ENCODE data around the gene PNMA6F. TPM values are rescaled to one million over a fixed set of nuclear protein-coding genes. Genes with fewer than 3 reads are reported as not detected.

PNMA6F gene
- total and polyA plus RNA-seq, 2 of the 8 experiments (the other 6 are each of a cell fraction or from before 2014, with no cell fraction given), result 0.12 to 0.22 TPM

DNA sequence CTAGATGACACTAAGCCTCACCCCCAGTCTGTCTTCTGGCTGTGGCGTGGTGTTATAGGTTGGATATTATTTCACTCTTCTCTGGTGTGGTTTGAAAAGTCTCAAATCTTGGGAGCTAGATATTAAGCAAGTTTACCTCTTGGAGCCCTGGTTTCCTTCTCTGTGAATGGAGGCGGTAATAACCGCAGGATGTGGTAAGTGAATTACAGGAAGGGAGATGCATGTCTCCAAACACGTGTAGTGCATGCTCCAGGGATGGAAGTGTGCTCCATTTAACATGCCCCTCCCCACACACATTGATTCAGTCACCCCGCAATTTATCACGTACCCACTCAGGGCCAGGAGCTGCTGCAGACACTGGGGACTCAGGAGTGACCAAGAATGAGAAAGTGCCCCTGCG lies 17.3 kb upstream of the PNMA6F start:
- Histone ChIP-seq H4K5ac (ENCODE audit: insufficient read length, low read depth, low read length) (no peak overlapping the region), H3K14ac (ENCODE audit: insufficient read length) (no peak overlapping the region), H3K9me3 (ENCODE audit: insufficient read depth in 2 of 2, low read depth in 1 of 2, low read length in 1 of 2) (no peaks in the 10 kb centered on the region), H3K4me1 (replicated peaks in 1 of 4; ENCODE audit: control insufficient read depth in 3 of 4, insufficient read depth in 4 of 4, low read length in 3 of 4) (peaks cover 0 to 6% (median 0%) of the 10 kb centered on the region in 4 experiments; a peak in 1 of 7 replicates), H3K4ac (replicated peaks; ENCODE audit: insufficient read length, low read depth, low read length) (no peak overlapping the region), H3K79me1 (ENCODE audit: low read depth, low read length) (peaks cover 2% of the 10 kb centered on the region; the same call in 1 of the 2 replicates), H3K27me3 (replicated peaks in 1 of 4; ENCODE audit: control insufficient read depth in 3 of 4, extremely low read depth in 1 of 4, insufficient read depth in 3 of 4, low read length in 3 of 4) (no peaks in the 10 kb centered on the region), H3K23ac (ENCODE audit: insufficient read length) (no peak overlapping the region), H2BK12ac (ENCODE audit: low read depth, low read length) (no peak overlapping the region), H3K27ac (ENCODE audit: low read depth, low read length) (no peak overlapping the region), H2BK20ac (ENCODE audit: low read length) (no peak overlapping the region), H2BK120ac (replicated peaks; ENCODE audit: low read depth, low read length) (no peak overlapping the region), H3K56ac (replicated peaks; ENCODE audit: insufficient read length, low read depth, low read length) (no peak overlapping the region), H2AK5ac (ENCODE audit: low read depth, low read length) (no peak overlapping the region), H3K4me2 (ENCODE audit: insufficient read depth in 1 of 2, low read depth in 2 of 2, low read length in 2 of 2) (no peak overlapping the region), H4K91ac (replicated peaks; ENCODE audit: insufficient read length, low read length) (no peak overlapping the region), H2BK15ac (ENCODE audit: low read length) (no peak overlapping the region), H3K79me2 (ENCODE audit: control insufficient read depth in 1 of 2, insufficient read depth in 2 of 2, low read length in 2 of 2) (peaks cover 0 to 5% of the 10 kb centered on the region in 2 experiments; a peak in 2 of 4 replicates), H3K4me3 (ENCODE audit: extremely low read depth in 1 of 4, insufficient read depth in 2 of 4, low read depth in 3 of 4, low read length in 4 of 4) (no peak overlapping the region), H4K8ac (ENCODE audit: extremely low read depth, insufficient read depth, low read length) (no peak overlapping the region), H3K9ac (replicated peaks in 1 of 4; ENCODE audit: extremely low read depth in 1 of 4, low read depth in 3 of 4, low read length in 3 of 4) (no peak overlapping the region), H4K20me1 (replicated peaks in 1 of 2; ENCODE audit: control insufficient read depth in 1 of 2, insufficient read depth in 2 of 2, low read length in 2 of 2) (peaks cover 0 to 2% of the 10 kb centered on the region in 2 experiments), H3K18ac (ENCODE audit: extremely low read depth, low read length) (no peak overlapping the region), H3K36me3 (ENCODE audit: control insufficient read depth in 2 of 4, insufficient read depth in 4 of 4, low read length in 3 of 4) (peaks cover 0 to 15% (median 0%) of the 10 kb centered on the region in 4 experiments; a peak in 1 of 8 replicates), H2AFZ (ENCODE audit: low read length) (no peak overlapping the region), H2BK5ac (ENCODE audit: low read depth, low read length) (no peak overlapping the region), H3K23me2 (ENCODE audit: low read depth, low read length) (no peaks in the 10 kb centered on the region; the same call in 1 of the 2 replicates)
- WGBS, 2 experiments (ENCODE audit: extremely low coverage in 1 of 2, insufficient coverage in 1 of 2, insufficient read length in 1 of 2, insufficient replicate concordance in 2 of 2, low coverage in 1 of 2, low lambda C conversion rate in 2 of 2, missing lambda C conversion rate in 1 of 2), result 95% methylated on average over 6 of the region's 7 CpGs; no CpG with 5 or more reads in 1 of the 2 experiments
- FAIRE-seq (no peak), DNase-seq (ENCODE audit: low read depth in 1 of 2, low spot score in 2 of 2) (no peak)
- ChIA-PET CTCF (ENCODE audit: partially characterized antibody) (no interaction called here), POLR2A (ENCODE audit: partially characterized antibody) (interaction anchor here (1.3 to 2.9 kb wide), 2 partner anchors 9 to 12 kb away, joined by 3 to 9 read pairs; no protein-coding TSS in a partner anchor)
- TF ChIP-seq SIN3A (conservative IDR thresholded peaks at IDR 0.05 in 1 of 2, IDR thresholded peaks at IDR 0.05 in 1 of 2; ENCODE audit: low read depth in 1 of 2, low read length in 2 of 2) (no peak), TCF12 (IDR thresholded peaks at IDR 0.05; ENCODE audit: low read depth, low read length) (no peak), BCL11A (IDR thresholded peaks at IDR 0.05; ENCODE audit: low read depth in 2 of 2, low read length in 2 of 2) (no peak), ATF3 (IDR thresholded peaks at IDR 0.05; ENCODE audit: insufficient read depth, low read depth, low read length) (no peak), YY1 (IDR thresholded peaks at IDR 0.05; ENCODE audit: low read depth, low read length) (no peak), POU5F1 (IDR thresholded peaks at IDR 0.05; ENCODE audit: low read depth, low read length) (no peak), GABPA (IDR thresholded peaks at IDR 0.05; ENCODE audit: borderline replicate concordance, insufficient read depth, low read length) (no peak), RFX5 (IDR thresholded peaks at IDR 0.05; ENCODE audit: borderline replicate concordance, low read depth, low read length) (no peak), CHD2 (IDR thresholded peaks at IDR 0.05; ENCODE audit: low read length) (no peak), POLR2A (IDR thresholded peaks at IDR 0.05; ENCODE audit: control extremely low read depth in 1 of 2, low read depth in 2 of 2, low read length in 2 of 2) (no peak), ASH2L (IDR thresholded peaks at IDR 0.05; ENCODE audit: low read length) (no peak), SIRT6 (IDR thresholded peaks at IDR 0.05; ENCODE audit: low read length) (no peak), SP4 (IDR thresholded peaks at IDR 0.05; ENCODE audit: low read length) (no peak), JUND (IDR thresholded peaks at IDR 0.05; ENCODE audit: low read length) (no peak), RAD21 (IDR thresholded peaks at IDR 0.05 in 1 of 2, conservative IDR thresholded peaks at IDR 0.05 in 1 of 2; ENCODE audit: low read depth in 2 of 2, low read length in 2 of 2) (no peak)

All from H1 (cell line).